ENCODE data around the gene MYL9.
"Not testable (repeated sequence)": the region's sequence is repeated elsewhere in the genome, so short reads cannot be mapped to it uniquely, and the experiment has no call there.

Gene MYL9

DNA sequence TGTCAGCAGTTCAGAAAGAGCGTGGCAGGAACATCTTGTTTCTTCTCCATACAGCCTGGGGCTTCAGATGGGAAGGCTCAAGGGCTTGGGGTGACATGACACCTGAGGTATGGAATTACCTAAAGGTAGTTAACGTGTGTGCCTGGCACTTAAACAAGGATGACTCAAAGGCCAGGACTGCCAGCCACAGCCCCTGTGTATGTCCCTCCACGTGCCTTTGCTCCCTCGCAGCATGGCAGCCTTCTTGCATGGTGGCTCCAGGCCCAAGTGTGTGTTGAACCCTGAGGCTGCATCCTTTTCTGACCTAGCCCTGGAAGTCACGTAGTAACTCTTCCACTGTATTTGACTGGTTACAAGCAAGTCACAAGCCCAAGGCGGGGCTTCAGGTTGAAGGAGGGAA, 33.6 kb upstream of the MYL9 start:
- H3K4me3 ChIP-seq (ENCODE audit: low read length): no peak overlapping the region
- no peak for TF ChIP-seq ZNF274 (IDR thresholded peaks at IDR 0.05; ENCODE audit: low read depth, low read length)

- no peak overlapping the region for H3K4me3 ChIP-seq (ENCODE audit: low read length)
- no peak for TF ChIP-seq ZNF274 (IDR thresholded peaks at IDR 0.05; ENCODE audit: low read depth, low read length)
Measured at GRCh38 chr20:36519012-36519719, 22.2 kb upstream of the MYL9 start.

DNA sequence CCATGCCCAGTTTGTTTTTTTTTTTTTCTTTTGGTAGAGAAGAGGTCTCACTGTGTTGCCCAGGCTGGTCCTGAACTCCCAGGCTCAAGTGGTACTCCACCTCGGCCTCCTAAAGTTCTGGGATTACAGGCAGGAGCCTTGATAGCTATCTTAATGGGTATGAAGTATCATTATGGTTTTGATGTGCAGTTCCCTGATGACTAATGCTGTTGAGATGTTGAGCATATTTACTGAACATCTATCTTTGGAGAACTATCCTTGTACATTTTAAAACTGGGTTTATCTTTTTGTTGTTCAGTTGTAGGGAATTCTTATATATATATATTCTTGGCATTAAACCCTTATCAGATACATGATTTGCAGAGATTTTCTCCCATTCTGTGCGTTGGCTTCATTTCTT, 21.4 kb upstream of the MYL9 start:
- no peak overlapping the region for H3K4me3 ChIP-seq (ENCODE audit: low read length)
- no peak for TF ChIP-seq ZNF274 (IDR thresholded peaks at IDR 0.05; ENCODE audit: low read depth, low read length)

GRCh38 chr20:36521526-36521925, 19.8 kb upstream of the MYL9 start:
- H3K4me3 ChIP-seq (ENCODE audit: low read length): no peak overlapping the region
- TF ChIP-seq ZNF274 (IDR thresholded peaks at IDR 0.05; ENCODE audit: low read depth, low read length): no peak

DNA sequence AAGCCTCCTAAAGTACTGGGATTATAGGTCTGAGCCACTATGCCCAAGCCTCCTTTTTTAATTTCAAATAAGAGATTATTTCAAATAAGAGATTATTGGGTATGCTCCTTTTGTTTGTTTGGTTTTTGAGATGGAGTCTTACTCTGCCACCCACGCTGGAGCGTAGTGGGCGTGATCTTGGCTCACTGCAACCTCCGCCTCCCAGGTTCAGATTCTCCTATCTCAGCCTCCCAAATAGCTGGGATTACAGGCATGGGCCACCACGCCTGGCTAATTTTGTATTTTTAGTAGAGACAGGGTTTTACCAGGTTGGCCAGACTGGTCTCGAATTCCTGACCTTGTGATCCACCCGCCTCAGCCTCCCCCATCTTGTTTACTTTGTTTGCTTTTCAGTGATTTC, 18.9 kb upstream of the MYL9 start:
- not testable (repeated sequence) for H3K4me3 ChIP-seq (ENCODE audit: low read length)

- H3K4me3 ChIP-seq (ENCODE audit: low read length): no peak overlapping the region
- TF ChIP-seq ZNF274 (IDR thresholded peaks at IDR 0.05; ENCODE audit: low read depth, low read length): no peak
Measured at GRCh38 chr20:36523341-36523740, 18.0 kb upstream of the MYL9 start.

- TF ChIP-seq ZNF274 (IDR thresholded peaks at IDR 0.05; ENCODE audit: low read depth, low read length): no peak
Measured at GRCh38 chr20:36525620-36526365, 15.5 kb upstream of the MYL9 start.

GRCh38 chr20:36526521-36527011, 14.8 kb upstream of the MYL9 start:
- H3K4me3 ChIP-seq (ENCODE audit: low read length): no peak overlapping the region

More at GRCh38 chr20:36525620-36526365, 15.5 kb upstream of the MYL9 start:
- H3K4me3 ChIP-seq (ENCODE audit: low read length): no peak overlapping the region

DNA sequence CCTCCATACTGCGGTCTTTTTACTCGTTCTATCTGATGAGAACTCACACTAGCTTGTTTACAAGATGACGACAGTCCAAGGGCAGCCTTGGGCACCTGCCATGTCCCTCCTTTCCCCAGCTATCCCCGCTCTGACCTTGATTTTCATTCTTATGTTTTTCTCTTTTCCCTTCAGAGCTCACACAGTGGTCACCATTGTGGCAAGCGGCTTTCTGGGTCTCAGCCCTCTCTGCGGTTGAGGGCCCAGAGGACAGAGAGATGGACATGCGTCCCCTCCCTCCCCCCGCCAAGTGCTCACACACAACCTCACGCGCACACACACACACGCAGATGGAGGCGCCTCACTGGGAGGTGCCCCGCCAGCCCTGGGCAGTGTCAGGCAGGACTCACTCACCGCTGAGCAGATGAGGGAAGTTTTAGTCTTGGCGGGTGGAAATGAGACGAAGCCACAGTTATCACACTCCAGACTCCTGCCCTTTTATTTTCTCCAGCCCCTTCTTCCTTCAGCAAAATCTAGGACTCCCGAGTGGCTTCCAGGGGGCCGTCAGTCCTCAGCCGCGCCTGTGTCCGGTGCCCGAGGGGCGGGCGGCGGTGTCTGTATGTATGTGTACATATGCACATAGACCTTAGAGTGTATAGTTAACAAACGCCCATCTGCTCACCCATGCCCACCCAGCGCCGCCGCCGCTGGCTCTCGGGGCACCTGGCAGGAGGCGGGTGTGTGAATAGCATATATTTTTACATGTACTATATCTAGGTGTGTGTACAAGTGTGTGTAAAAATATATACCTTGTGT, 13.8 kb upstream of the MYL9 start:
- no peak overlapping the region for H3K4me3 ChIP-seq (ENCODE audit: low read length)
- TF ChIP-seq ZNF274 (IDR thresholded peaks at IDR 0.05; ENCODE audit: low read depth, low read length): no peak

More at GRCh38 chr20:36526521-36527011, 14.8 kb upstream of the MYL9 start:
- TF ChIP-seq ZNF274 (IDR thresholded peaks at IDR 0.05; ENCODE audit: low read depth, low read length): no peak

DNA sequence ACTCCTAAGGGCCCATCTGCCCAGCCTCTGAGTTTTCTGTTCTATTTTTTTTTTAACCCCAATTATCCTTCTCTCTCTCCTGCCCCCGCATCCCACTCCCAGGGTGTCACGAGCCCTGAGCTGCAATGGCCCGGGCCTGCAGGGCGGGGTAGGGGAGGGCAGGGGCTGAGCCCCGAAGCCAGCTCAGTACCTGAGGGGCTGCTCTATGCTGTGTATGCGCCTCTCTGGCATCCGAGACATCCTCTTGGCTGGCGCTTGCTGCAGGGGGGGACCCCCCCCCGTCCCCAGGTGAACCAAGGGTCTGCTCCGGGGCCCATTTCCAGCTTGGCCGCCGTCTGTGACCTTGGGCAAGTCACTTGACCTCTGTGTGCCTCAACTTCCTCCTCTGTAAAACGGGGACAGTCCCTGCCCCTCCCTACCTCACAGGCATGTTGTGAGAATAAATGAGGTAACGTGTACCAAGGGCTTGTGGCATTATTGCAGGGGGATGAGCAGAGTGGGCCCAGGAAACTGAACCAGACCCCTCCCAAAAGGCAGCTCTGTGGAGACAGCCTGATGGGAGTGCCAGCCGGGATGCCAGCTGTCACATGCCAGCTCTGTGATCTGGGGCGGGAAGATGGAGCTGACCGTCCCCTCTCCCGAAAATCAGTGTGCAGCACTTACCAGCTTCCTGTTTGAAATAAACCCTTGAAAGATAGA, 13.0 kb upstream of the MYL9 start:
- H3K4me3 ChIP-seq (ENCODE audit: low read length): no peak overlapping the region
- TF ChIP-seq ZNF274 (IDR thresholded peaks at IDR 0.05; ENCODE audit: low read depth, low read length): no peak

DNA sequence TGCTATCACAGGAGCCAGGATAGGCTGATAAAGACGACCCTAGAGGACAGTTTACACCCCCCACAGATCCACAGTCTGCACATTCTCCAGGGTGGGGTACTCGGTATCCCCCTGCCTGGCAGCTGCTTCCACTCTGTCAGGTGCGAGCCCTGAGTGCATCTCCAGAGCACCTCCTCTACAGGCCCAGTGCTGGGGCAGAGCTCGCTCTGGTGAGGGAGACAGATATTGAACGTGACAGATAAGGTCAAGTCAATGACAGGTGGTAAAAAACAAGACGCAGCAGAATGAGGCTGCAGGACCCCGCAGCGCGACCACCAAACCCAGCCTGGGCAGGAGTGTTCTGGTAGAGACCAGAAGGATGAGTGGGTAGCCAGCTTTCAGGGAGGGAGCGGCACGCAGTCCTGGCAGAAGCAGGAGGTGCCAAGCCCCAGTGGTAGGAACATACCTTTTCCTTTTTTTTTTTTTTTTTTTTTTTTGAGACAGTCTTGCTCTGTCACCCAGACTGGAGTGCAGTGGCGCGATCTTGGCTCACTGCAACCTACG, 12.4 kb upstream of the MYL9 start:
- no peak for TF ChIP-seq ZNF274 (IDR thresholded peaks at IDR 0.05; ENCODE audit: low read depth, low read length)
- H3K4me3 ChIP-seq (ENCODE audit: low read length): no peak overlapping the region

DNA sequence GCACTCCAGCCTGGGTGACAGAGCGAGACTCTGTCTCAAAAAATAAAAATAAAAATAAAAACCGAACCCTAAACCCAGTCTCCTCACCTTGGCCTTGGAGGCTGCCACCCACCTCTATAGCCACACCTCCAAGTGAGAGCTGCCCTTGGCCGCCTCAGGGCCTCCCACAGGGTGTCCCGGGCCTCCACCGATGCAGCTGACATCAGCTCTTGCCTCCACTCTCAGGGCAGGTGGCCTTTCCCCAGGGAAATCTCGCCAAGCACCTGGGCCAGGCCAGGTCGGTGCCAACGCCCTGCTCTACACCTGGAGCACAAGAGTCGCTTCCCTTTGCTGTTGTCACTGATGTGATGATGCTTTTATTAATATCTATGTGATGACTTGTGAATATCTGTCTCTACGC, 8.9 kb upstream of the MYL9 start:
- no peak for TF ChIP-seq ZNF274 (IDR thresholded peaks at IDR 0.05; ENCODE audit: low read depth, low read length)
- no peak overlapping the region for H3K4me3 ChIP-seq (ENCODE audit: low read length)

- no peak overlapping the region for H3K4me3 ChIP-seq (ENCODE audit: low read length)
- TF ChIP-seq ZNF274 (IDR thresholded peaks at IDR 0.05; ENCODE audit: low read depth, low read length): no peak
Measured at GRCh38 chr20:36532822-36533221, 8.5 kb upstream of the MYL9 start.
